ENCODE measurements around the gene GPR78.

GPR78 gene

GRCh38 chr4:8581094-8581861 lies 1.1 kb downstream of the GPR78 start:
- DNase-seq (ENCODE audit: low read depth): no peak
- no peak overlapping the region for H3K4me3 ChIP-seq (ENCODE audit: low read depth, low read length)
- TF ChIP-seq CTCF (IDR thresholded peaks at IDR 0.05; ENCODE audit: insufficient read depth, low read depth, low read length, missing control alignments): no peak

GRCh38 chr4:8582016-8582415 lies 1.8 kb downstream of the GPR78 start:
- H3K4me3 ChIP-seq (ENCODE audit: low read depth, low read length): no peak overlapping the region

GRCh38 chr4:8582436-8582835 lies 2.2 kb downstream of the GPR78 start:
- no peak for DNase-seq (ENCODE audit: low read depth)
- TF ChIP-seq CTCF (IDR thresholded peaks at IDR 0.05; ENCODE audit: insufficient read depth, low read depth, low read length, missing control alignments): no peak
- H3K4me3 ChIP-seq (ENCODE audit: low read depth, low read length): no peak overlapping the region

More at GRCh38 chr4:8582016-8582415, 1.8 kb downstream of the GPR78 start:
- no peak for DNase-seq (ENCODE audit: low read depth)
- no peak for TF ChIP-seq CTCF (IDR thresholded peaks at IDR 0.05; ENCODE audit: insufficient read depth, low read depth, low read length, missing control alignments)

- DNase-seq (ENCODE audit: low read depth): no peak
- no peak overlapping the region for H3K4me3 ChIP-seq (ENCODE audit: low read depth, low read length)
- no peak for TF ChIP-seq CTCF (IDR thresholded peaks at IDR 0.05; ENCODE audit: insufficient read depth, low read depth, low read length, missing control alignments)
Observed at GRCh38 chr4:8582941-8583654, 2.9 kb downstream of the GPR78 start.

GRCh38 chr4:8583655-8584025 lies 3.4 kb downstream of the GPR78 start:
- H3K4me3 ChIP-seq (ENCODE audit: low read depth, low read length): no peak overlapping the region
- no peak for DNase-seq (ENCODE audit: low read depth)
- TF ChIP-seq CTCF (IDR thresholded peaks at IDR 0.05; ENCODE audit: insufficient read depth, low read depth, low read length, missing control alignments): no peak

- TF ChIP-seq CTCF (IDR thresholded peaks at IDR 0.05; ENCODE audit: insufficient read depth, low read depth, low read length, missing control alignments): peak; percentile 31
- no peak overlapping the region for H3K4me3 ChIP-seq (ENCODE audit: low read depth, low read length)
- peak; percentile 18 for DNase-seq (ENCODE audit: low read depth)
Observed at GRCh38 chr4:8585186-8585585, 5.0 kb downstream of the GPR78 start.
